HG03378 (cell line): ENCODE data around the gene METTL17.
"Not testable (repeated sequence)": the region's sequence is repeated elsewhere in the genome, so short reads cannot be mapped to it uniquely, and the experiment has no call there.

Experiments used
- ATAC-seq: cut with Tn5 transposase; IDR thresholded peaks from one replicate; pipeline ENCODE4 v1.9.1; 2021; ENCODE audit warnings: mild to moderate bottlenecking, moderate library complexity; ENCODE audit not compliant: unreplicated experiment

METTL17 gene

DNA sequence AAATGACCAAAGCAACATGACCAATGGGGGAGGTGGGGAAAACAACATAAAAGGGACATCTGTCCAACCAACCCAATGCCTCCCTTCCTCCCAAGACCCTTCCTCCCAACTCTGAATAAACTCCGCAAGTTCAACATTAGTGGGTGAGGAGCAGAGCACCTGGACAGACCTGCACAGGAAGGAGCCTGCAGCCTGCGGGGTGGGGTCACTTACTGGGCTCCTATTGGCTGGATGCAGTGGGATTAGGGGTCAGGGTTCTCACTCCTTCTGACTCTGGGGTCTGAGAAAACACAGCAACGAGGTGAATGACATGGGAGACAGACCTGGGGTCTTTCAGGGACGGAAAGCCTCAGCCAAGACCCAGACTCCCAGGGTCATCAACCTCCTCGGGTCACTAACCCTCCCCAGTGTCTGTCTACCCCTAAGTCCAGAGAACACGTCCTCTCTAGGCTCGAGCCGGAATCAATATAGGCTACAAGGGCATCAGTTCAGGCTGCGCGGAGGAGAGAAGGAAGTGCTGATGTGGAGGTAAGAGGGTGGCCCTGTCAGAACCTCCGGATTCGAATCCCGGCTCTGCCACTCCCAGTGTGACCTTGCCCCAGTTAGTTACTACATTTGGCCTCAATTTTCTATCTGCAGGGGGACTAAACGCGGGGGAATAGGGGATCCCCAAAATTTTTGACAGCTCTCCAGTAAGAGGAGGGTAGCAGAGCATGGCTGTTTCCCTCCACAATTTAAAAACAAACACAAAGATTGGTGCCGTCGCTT lies 34.2 kb downstream of the METTL17 start:
- ATAC-seq, result no peak

DNA sequence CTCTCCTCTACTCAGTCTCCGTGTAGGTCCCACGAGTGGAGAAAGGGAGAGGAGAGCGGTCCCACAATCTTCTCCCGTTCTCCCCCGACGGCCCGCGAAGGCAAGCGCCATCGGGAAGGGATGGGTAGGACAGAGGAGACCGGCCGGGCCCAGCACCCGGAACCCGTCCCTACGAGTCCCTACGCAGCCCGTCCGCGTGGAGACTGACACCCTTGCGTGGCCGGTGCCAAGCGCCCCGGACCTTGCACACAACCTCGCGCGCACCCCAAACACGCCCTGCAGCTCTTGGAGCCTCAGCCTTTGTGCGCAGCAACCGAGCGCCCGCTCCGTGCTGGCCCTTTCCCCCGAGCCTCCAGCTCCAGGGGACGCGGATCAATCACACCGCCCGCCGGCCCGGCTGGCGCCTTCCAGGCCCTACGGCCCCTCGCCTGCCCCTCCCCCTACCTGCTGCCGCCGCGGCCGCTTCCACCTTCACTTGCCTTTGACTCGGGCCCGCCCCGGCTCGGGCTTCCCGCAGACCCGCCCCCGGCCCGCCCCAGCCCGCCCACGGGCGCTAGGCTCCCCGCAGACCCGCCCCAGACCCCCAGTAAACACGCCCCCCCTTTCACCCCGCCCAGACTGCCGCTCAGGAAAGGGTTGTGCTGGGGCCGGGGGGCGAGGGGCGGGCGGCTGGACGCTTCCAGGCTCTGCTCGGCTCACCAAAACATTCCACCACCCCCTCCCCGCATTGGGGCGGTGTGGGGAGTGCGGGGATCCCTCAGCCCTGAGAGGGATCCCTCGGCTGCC lies 35.0 kb downstream of the METTL17 start, which contains the start of gene NDRG2:
Gene NDRG2, minus strand, starts transcription at position 477 of the 786 bp plus-strand sequence. CDS start 1,746 bp downstream, outside the sequence.
- no peak for ATAC-seq

DNA sequence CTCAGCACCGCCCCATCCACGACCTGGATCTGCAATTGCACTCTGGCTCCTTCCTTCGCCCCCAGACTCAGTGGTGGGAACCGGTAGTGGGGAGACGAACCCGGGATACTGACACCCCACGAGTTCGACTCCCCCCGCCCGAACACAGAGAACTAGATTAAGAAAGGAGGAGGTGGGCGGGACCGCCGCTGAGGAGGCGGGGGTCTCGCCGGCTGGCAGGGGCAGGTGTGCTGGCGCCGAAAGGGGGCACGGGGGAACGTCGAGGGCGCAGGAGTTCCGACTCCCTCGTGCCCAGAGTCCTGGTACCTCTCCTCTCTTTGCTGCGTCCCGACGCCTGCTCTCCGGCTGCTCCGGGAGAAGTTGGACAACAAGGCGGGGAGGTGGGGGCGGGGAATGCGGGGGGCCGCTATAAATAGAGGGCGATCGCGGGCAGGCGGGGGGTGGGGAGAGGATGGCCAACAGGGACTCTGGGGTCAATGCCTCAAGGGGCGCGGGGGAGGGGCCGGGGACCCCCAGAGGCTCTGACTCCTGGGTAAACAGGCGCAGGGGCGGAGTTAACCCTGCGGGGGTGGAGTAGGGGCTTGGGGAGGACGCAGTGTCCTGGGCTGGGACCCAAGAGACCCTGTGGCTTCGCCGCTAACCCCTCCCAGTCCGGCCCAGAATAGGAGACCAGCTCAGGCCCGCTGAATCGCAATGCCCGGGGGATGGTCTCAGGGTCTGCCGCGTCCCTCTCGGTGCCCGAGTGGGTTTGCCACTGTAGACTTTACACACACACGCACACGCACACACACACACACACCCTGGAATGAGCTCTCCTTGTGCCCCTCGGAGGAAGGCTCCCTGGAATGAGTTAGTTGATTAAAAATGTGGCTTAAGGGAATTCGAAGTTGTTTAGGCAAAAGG lies 35.8 kb downstream of the METTL17 start:
- ATAC-seq, result no peak

DNA sequence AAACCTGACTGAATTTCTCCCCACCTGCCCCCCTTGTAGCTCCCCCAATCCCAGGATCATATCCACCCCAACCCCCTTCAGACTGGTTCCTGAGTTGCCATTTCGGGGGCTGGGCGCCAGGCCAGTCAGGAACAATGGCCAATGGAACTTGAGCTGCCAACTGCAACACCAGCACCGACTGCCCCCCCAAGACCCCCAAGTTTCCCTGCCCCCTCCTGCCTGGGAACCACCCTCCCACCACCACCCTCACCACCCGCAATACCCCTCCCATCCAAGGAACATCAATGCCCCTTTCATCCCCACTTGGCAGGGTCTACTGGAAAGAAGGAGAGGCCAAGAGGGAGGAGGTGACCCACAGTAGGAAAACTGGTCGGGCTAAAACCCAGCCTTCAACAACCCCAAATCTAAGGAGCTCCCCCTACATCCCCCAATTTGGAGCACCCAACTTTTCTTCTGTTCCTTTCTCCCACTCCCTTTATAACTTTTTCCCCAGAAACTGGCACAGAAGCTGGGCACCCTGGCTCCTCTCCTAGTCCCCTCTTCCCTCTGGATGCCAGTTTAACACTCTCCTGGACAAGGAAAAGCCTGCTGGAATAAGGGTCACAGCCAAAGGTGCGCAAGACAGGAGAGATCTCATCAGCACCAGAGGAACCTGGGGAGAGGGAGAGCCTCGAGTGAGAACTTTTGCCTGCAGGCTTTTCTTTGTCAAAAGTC lies 36.7 kb downstream of the METTL17 start:
- no peak for ATAC-seq

DNA sequence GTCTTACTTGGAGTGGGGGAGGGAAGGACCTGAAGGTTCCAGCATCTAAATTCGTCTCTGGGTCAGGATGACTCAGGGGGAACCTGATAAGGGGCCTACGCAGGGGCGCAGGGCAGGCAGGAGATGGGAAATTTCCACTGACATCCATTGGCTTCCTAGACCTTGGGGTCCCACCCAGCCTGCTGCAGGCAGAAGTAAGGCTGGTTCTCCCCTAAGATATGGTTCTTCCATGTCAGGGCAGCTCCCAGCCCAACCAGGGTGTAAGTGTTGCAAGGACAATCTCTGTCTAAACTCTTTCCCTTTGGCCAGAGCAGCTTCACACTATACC lies 37.2 kb downstream of the METTL17 start:
- no peak for ATAC-seq

DNA sequence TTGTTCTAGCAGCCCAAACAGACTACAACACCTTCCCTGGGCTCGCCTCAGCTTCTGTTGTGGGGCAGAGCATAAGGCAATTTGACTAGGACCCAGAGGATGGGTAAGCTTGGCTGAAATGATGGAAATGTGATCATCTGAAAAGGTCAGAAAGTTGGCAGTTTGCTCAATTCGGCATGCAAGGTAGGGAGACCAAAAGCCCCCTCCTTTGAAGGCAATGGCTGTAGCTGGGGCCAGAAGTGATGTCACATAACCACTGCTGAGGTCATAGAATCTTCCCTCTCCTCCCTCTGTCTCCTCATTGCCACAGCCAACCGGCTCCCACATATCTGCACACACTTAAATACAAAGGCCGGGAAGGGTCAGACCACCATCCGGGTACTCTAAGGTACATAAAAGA lies 40.1 kb downstream of the METTL17 start, which contains the start of gene TPPP2:
Gene TPPP2, plus strand, starts transcription at position 301 of the 400 bp plus-strand sequence. CDS start 365 bp downstream, outside the sequence.
- no peak for ATAC-seq

DNA sequence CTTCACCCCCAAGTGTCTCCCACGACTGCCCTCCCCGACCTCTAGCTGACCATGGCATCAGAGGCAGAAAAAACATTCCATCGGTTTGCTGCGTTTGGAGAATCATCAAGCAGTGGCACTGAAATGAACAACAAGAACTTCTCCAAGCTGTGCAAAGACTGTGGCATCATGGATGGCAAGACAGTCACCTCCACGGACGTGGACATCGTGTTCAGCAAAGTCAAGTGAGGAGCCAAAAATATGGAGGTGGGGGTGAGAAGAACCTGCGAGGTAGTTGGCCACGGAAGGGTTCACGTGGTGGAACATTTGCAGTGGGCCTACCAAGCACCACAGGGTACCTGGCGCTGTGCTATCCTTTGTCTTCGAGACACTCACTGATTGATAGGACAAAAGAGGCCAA lies 40.8 kb downstream of the METTL17 start:
- ATAC-seq, result no peak

DNA sequence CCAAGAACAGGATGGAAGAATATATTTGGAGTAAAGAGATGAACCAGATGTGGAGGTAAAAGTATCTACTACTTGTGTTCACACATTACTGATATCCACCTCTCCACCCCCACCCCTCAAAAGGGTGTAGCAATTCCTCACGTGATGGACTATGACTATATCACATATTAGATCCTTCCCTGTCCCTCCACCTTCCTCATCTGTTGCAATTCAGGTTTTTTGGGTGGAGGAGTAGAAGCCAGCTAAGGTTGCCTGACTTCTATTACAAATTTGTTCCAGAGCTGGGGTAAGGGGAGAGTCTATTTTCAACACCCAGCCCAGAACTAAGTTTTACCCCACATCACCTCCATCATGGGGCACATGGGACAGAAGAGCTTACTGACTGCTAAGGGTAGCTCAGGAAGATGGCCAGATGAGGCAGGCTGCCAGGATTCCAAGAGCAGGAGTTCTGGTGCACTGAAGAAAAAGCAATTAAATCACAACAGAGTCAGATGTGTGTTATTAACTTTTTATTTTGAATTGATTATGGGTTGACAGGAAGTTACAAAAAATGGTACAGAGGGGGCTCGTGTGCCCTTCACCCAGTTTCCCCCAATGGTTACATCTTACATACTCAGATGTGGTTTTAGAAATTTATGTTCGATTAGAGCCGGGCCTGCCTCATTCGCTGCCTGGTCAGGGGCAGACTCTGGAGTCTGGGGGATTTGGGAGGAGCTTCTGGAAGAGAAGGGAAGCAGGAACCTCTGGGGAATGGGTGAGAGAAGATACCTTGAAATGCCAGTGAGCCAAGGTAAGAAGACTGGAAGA lies 42.7 kb downstream of the METTL17 start:
- no peak for ATAC-seq

DNA sequence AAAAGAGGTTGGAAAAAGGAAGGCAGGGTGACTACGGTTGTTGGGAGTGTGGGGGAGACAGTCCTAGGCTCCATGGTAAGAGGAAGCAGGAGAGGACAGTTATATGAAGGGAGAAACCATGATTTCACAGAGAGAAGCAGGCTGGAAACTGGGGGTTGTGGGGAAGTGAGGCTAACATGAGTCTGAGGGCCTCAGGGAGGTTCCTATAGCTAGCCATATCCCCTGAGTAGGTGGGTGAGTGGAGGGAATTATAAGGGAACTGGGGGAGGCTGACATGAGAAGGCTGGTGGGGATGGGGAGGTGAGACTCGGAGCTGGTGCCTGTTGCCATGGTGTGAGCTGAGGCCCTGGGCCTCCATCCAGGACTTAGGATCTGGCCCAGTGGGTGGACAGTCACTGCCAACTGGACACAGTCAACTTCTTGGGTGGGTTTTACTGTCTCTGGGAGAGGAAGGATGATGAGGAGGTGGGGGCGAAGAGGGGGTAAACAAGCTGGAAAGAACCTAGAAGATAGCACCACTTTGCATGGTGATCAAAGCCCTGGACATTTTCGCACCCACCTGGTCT lies 43.4 kb downstream of the METTL17 start:
- no peak for ATAC-seq

DNA sequence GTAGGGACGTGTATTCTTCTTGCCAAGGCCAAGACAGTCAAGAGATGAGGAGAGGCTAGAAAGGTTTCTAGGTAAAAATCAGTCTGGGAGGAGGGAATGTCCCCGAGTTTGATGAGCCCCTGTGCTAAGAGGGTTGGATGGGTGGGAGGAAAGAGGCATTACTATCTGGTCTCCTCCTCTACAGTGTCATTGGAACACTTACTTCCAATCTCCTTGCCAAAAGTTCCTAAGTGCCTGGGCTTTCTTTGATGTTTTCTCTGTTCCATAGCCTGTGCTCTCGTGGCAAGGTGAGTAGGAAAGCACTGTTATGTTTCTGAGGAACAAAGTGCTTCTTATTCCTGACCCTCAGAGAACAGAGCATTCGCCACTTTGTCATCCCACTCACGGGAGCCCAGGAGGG lies 44.9 kb downstream of the METTL17 start, which contains the start of gene RNASE13:
Gene RNASE13, minus strand, starts transcription at position 101 of the 400 bp plus-strand sequence. CDS start 519 bp downstream, outside the sequence.
- ATAC-seq, result no peak

DNA sequence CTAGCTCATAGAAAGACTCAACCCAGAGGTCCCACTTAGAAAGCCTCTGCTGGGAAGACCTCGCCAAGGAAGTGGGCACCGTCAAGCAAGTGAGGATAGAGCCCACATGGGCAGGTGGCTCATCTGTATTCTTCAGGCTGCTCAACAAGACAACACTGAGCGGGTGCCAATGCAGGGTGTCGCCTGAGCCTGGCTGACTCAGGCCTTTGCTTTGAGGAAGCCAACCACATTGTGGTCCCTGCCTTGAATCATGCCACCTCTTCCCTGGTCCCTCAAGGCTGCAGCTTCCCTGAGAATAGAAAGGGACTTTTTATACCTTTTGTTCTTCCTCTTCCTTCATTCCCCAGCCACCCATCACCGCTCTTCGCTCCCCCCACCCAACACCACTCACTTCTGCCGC lies 47.0 kb downstream of the METTL17 start:
- no peak for ATAC-seq

DNA sequence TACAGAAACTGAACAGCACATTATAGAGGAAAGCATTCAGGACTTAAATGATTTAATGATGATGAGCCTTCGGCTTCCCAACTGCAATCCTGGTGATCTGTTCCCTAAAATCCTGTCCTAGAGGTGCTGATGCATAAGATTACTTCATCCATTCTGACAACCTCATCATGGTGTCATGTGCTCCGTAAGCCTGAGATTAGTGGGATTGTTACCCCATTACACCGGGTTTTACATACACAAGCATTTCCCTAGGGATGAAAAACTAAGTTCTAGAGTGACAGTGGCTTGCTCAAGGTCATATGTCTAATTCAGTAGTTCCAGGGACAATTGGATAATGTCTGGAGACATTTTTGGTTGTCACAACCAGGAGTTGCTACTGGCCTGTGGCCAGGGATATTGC lies 47.4 kb downstream of the METTL17 start:
- no peak for ATAC-seq

DNA sequence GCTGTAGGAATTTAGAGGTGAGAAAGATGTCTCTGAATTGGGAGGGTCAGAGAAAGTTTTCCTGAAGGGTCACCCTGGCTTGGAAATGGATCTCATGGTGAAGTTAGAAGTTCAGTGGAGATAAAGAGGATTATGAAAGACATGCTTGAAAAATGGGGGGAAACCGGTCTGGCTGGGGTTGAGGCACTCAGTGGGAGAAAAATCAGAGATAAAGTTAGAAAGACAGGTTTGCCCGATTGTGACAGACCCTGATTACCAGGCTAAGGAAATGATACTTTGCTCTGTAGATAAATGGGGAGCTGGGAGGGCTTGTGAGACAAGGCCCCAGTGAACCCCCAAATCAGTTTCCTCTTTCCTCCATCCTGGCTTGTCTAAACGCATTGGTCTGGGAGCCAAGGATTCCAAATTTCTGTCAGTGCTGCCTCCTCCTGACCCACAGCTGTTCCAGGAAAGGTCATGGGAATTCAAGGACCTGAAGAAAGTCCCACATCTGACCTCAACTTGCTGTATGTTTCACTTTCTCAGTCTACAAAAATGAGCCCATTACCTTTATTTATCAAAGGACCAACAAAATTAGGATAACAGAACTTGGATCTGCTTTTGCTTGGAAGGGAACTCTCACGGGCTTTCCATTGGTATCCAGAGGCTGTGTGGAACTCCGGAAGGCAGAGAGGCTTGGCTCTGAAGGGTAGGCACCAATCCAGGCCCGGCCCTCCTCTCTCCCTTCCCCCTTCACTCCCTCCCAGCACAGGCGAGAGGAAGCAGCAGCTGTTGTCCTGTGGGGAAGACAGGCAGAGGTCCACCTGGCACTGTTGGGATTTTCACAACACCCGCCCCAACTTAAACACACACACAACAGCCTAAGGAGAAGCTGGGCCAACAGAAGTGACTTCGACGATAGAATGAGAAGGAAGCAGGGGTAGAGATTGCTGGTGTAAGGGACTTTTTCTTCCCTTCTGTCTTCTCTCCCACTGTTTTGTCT lies 49.0 kb downstream of the METTL17 start:
- ATAC-seq, result no peak

DNA sequence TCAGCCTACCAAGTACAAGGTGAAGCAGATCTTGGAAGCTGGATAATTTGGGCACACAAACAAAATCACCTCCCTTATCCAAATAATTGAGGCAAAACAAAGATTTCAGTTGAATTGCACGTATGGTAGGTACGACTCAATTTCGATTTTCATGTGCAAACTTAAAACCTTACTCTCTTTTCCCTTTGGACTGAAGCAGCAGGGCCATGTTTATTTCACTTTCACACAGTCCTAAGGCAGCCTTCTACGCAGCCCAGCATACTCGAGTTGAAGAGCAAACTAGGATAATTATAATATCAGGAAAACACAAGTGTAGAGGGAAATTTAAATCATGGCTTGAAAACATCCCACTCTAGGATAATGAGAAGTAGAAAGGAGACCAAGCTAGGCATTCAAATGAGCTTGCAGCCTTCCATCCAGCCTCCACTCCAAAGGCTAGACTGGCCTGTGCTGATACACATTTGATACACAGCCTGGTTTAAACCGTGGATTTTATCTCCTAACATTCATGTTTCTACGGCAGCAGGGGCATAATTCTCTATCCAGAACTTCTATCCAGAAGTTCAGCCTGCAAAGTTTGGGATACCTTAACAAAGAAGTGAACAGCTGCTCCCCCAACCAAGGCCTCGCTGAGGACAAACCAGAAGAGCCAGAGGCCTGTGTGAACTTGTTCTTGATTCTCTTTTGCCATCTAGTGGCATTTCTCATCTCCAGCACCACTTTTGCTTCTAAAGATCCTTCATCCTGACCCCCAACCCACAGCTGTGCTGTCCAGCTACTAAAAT lies 50.0 kb downstream of the METTL17 start:
- ATAC-seq, result no peak

DNA sequence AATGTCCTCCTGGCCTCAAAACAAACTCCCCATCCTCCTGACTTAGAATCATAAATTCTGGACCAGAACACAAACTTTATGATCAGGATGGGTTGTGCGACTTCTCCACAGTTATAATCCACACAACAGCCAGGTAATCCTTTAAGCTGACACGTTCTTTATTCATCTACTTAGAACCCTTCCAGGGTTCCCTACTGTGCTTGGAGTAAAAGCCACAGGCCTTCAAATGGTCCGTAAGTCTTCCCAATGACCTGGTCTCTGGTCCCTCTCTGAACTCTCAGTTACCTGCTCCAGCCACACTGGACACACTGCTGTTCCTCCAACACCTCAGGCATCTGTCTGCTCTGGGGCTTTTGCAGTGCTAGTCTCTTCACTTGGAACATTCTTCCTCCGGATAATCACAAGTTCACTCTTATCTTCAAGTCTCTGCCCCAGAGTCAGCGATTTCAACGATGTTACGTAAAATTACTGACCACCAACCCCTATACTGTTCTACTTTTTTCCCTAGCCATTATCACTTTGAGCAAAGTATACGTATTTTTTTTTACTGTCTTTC lies 50.7 kb downstream of the METTL17 start:
- no peak for ATAC-seq

DNA sequence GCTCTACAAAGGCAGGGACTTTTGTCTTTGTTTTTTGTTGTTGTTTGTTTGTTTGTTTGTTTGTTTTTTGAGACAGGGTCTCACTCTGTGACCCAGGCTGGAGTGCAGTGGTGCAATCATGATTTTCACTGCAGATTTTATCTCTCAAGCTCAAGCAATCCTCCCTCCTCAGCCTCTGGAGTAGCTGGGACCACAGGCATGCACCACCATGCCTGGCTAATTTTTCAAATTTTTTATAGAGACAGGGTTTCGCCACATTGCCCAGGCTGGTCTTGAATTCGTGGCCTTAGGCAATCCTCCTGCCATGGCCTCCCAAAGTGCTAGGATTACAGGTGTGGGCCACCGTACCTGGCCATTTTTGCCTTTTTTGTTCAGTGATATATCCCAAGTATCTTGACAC lies 51.2 kb downstream of the METTL17 start:
- not testable (repeated sequence) for ATAC-seq
